GM12891 (cell line): ENCODE results near the gene HOXB9.

Source experiments
- POLR2A ChIP-seq: IDR thresholded peaks from 2 replicates; pipeline ENCODE4 v1.6.1; 2011; ENCODE audit warnings: low read depth, low read length, control low read depth
- POLR2AphosphoS5 ChIP-seq: IDR thresholded peaks from 2 replicates; pipeline ENCODE4 v1.6.1; 2011; ENCODE audit warnings: low read depth, low read length, control low read depth
- SPI1 ChIP-seq: IDR thresholded peaks from 2 replicates; pipeline ENCODE4 v1.6.1; 2011; ENCODE audit warnings: low read depth, low read length, control low read depth
- TAF1 ChIP-seq: IDR thresholded peaks from 2 replicates; pipeline ENCODE4 v1.6.1; 2011; ENCODE audit warnings: low read depth, low read length, control low read depth

GRCh38 chr17:48582750-48583069 lies 43.4 kb downstream of the HOXB9 start:
- TF ChIP-seq POLR2AphosphoS5 = no peak
- no peak for TF ChIP-seq POLR2A
- no peak for TF ChIP-seq TAF1
- TF ChIP-seq SPI1 = no peak
